Measurements from ENCODE around the gene PGRMC1.

Gene PGRMC1

GRCh38 chrX:119240356-119240755 lies 4.3 kb downstream of the PGRMC1 start:
- TF ChIP-seq SIN3A (IDR thresholded peaks at IDR 0.05; ENCODE audit: borderline replicate concordance, insufficient read depth, low read length) (no peak), POLR2AphosphoS5 (IDR thresholded peaks at IDR 0.05; ENCODE audit: low read depth, low read length) (no peak), FOXP2 (optimal IDR thresholded peaks at IDR 0.05; ENCODE audit: borderline replicate concordance, extremely low read depth, extremely low read length, insufficient read depth) (no peak), TAF1 (IDR thresholded peaks at IDR 0.05; ENCODE audit: borderline replicate concordance, insufficient read depth, low read length) (no peak)
- TF ChIP-seq, protein P1, sequence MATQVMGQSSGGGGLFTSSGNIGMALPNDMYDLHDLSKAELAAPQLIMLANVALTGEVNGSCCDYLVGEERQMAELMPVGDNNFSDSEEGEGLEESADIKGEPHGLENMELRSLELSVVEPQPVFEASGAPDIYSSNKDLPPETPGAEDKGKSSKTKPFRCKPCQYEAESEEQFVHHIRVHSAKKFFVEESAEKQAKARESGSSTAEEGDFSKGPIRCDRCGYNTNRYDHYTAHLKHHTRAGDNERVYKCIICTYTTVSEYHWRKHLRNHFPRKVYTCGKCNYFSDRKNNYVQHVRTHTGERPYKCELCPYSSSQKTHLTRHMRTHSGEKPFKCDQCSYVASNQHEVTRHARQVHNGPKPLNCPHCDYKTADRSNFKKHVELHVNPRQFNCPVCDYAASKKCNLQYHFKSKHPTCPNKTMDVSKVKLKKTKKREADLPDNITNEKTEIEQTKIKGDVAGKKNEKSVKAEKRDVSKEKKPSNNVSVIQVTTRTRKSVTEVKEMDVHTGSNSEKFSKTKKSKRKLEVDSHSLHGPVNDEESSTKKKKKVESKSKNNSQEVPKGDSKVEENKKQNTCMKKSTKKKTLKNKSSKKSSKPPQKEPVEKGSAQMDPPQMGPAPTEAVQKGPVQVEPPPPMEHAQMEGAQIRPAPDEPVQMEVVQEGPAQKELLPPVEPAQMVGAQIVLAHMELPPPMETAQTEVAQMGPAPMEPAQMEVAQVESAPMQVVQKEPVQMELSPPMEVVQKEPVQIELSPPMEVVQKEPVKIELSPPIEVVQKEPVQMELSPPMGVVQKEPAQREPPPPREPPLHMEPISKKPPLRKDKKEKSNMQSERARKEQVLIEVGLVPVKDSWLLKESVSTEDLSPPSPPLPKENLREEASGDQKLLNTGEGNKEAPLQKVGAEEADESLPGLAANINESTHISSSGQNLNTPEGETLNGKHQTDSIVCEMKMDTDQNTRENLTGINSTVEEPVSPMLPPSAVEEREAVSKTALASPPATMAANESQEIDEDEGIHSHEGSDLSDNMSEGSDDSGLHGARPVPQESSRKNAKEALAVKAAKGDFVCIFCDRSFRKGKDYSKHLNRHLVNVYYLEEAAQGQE (IDR thresholded peaks at IDR 0.05; ENCODE audit: insufficient read depth in 1 of 2, low read depth in 2 of 2, low read length in 2 of 2): no peak

DNA sequence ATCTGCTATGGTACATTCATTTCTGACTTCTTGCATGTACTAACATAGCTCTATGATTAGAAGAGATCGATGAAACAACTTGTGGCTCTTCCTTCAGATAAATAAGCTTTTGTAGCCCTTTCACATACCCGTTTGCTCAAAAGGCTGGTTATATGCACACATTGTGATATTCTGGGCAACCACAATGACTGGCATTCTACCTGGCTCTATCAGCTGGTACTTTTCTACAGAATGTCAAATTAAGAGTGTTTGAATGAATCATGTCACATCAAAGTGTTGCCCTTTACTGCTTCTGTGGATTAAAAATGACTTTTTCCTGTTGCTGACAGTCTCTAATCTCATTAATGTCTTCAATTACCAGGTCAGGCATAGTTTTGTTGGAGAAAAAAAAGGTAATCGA lies 11.6 kb downstream of the PGRMC1 start:
- no peak for TF ChIP-seq POLR2AphosphoS5 (IDR thresholded peaks at IDR 0.05; ENCODE audit: low read depth, low read length)
- TF ChIP-seq TAF1 (IDR thresholded peaks at IDR 0.05; ENCODE audit: borderline replicate concordance, insufficient read depth, low read length): no peak
- no peak for TF ChIP-seq FOXP2 (optimal IDR thresholded peaks at IDR 0.05; ENCODE audit: borderline replicate concordance, extremely low read depth, extremely low read length, insufficient read depth)
- TF ChIP-seq, protein P1 (IDR thresholded peaks at IDR 0.05; ENCODE audit: insufficient read depth in 1 of 2, low read depth in 2 of 2, low read length in 2 of 2): no peak
- TF ChIP-seq SIN3A (IDR thresholded peaks at IDR 0.05; ENCODE audit: borderline replicate concordance, insufficient read depth, low read length): no peak

DNA sequence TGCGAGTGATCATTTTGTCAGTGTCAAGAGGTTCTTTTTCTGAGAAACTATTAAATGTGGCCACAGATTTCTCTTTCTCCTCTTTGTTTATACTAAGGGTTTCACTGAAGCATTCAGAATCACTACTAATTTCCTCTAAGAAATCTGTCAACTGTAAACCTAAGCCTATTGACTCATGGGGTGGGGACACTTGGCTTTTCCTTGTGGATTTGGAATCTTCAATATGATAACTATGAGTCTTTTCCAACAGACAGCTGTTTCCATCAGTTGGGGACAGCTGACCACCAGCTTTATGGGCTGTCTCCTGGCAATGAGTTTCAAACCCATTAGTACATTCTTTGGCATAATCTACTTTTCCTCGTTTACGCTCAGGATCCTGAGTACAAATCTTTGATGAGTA lies 13.8 kb downstream of the PGRMC1 start:
- TF ChIP-seq TAF1 (IDR thresholded peaks at IDR 0.05; ENCODE audit: borderline replicate concordance, insufficient read depth, low read length) (no peak), SIN3A (IDR thresholded peaks at IDR 0.05; ENCODE audit: borderline replicate concordance, insufficient read depth, low read length) (no peak), POLR2AphosphoS5 (IDR thresholded peaks at IDR 0.05; ENCODE audit: low read depth, low read length) (no peak), FOXP2 (optimal IDR thresholded peaks at IDR 0.05; ENCODE audit: borderline replicate concordance, extremely low read depth, extremely low read length, insufficient read depth) (no peak)
- TF ChIP-seq, protein P1 (IDR thresholded peaks at IDR 0.05; ENCODE audit: insufficient read depth in 1 of 2, low read depth in 2 of 2, low read length in 2 of 2): no peak

GRCh38 chrX:119251386-119251785 lies 15.3 kb downstream of the PGRMC1 start:
- TF ChIP-seq, protein P1 (IDR thresholded peaks at IDR 0.05; ENCODE audit: insufficient read depth in 1 of 2, low read depth in 2 of 2, low read length in 2 of 2): no peak
- TF ChIP-seq SIN3A (IDR thresholded peaks at IDR 0.05; ENCODE audit: borderline replicate concordance, insufficient read depth, low read length) (no peak), TAF1 (IDR thresholded peaks at IDR 0.05; ENCODE audit: borderline replicate concordance, insufficient read depth, low read length) (no peak), FOXP2 (optimal IDR thresholded peaks at IDR 0.05; ENCODE audit: borderline replicate concordance, extremely low read depth, extremely low read length, insufficient read depth) (no peak), POLR2AphosphoS5 (IDR thresholded peaks at IDR 0.05; ENCODE audit: low read depth, low read length) (no peak)

DNA sequence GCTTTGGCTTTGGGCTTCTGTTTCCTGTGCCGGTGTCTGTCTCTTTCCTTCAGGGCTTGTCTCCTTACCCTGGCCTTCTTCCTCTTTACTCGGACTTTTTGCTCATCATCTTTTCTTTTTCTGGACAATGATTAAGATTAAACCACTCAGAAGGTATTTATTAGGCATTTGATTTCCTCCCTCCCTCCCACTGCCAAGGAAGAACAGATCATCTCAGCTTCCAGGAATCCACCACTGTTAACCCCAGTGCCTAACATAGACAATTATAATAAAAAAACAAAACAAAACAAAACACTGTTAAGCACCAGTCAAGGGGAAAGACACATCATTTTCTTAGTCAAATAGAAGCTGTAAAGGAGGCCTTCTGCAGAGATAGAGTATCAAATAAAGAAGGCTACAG lies 16.6 kb downstream of the PGRMC1 start:
- no peak for TF ChIP-seq POLR2AphosphoS5 (IDR thresholded peaks at IDR 0.05; ENCODE audit: low read depth, low read length)
- TF ChIP-seq, protein P1 (IDR thresholded peaks at IDR 0.05; ENCODE audit: insufficient read depth in 1 of 2, low read depth in 2 of 2, low read length in 2 of 2): no peak
- TF ChIP-seq SIN3A (IDR thresholded peaks at IDR 0.05; ENCODE audit: borderline replicate concordance, insufficient read depth, low read length): no peak
- no peak for TF ChIP-seq TAF1 (IDR thresholded peaks at IDR 0.05; ENCODE audit: borderline replicate concordance, insufficient read depth, low read length)
- TF ChIP-seq FOXP2 (optimal IDR thresholded peaks at IDR 0.05; ENCODE audit: borderline replicate concordance, extremely low read depth, extremely low read length, insufficient read depth): no peak
